HG03103 (cell line): ENCODE results near the gene WFDC10A.
"Not testable (repeated sequence)": the region's sequence is repeated elsewhere in the genome, so short reads cannot be mapped to it uniquely, and the experiment has no call there.

Experiments used
- ATAC-seq: cut with Tn5 transposase; IDR thresholded peaks from one replicate; pipeline ENCODE4 v1.9.1; 2021; ENCODE audit warnings: low read depth; ENCODE audit not compliant: unreplicated experiment

The WFDC10A gene

DNA sequence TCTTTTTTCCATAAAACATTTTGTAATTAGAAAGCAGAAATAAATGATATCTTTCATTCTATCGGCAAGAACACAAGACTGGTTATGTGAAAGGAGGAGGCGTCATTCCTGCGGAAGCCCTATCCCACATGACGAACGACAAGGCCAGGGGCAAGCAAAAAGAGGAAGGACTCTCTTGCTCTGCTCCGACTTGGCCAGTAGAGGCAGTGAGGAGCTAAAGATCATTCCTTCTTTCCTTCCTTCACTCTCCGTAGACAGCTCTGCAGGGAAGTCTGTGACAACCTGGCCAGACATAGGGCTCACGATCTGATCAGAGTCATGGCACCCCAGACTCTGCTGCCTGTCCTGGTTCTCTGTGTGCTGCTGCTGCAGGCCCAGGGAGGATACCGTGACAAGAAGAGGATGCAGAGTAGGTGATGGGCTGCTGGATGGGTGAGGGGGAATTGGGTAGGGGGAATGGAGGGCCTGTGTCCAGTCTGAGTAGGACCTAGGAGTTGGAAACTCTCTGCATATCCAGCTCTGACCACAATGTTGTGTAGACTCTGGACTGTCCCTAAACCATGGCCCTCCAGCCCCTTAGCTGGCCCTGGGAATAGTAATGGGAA, at the start of gene WFDC10A:
TSS of gene WFDC10A (plus strand) at position 244 of the 605 bp plus-strand sequence. CDS start at position 319, 75 bp downstream.
- no peak for ATAC-seq

DNA sequence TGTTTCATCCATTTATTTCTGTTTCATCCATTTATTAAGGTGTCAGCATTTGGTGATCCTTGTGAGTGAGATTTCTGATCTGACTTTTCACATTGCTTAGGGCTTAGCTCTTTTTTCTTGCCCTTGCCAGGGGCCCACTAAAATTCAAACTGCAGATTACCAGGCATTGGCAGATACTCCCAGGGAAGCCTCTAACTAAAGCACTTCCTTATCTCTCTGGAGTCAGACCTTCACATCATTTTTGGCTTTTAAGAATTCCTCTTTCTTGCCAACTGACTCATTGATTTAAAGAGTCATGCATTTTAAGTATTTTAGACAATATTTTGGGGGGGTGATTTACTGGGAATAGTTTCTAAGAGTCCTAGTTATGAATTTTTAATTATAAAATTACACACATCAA, 47.8 kb upstream of the WFDC10A start:
- no peak for ATAC-seq

DNA sequence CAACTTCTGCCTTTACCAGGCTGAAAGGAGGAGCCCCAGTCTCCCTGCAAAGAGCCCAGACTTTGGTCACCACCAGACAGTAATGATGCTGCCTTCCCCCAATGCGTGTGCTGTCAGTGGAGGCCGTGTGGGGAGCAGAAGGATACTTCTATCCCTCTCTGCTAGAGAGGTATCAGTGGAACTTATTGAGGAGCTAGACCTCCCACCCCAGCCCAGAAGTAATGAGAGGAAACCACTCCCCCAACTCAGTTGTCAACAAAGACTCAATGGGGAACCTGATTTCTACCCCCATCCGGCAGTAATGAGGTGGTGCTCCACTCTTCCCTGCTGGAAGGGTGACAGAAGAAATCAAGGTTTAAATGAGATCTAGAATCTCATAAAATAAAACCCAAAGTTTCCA, 46.0 kb upstream of the WFDC10A start:
- no peak for ATAC-seq

DNA sequence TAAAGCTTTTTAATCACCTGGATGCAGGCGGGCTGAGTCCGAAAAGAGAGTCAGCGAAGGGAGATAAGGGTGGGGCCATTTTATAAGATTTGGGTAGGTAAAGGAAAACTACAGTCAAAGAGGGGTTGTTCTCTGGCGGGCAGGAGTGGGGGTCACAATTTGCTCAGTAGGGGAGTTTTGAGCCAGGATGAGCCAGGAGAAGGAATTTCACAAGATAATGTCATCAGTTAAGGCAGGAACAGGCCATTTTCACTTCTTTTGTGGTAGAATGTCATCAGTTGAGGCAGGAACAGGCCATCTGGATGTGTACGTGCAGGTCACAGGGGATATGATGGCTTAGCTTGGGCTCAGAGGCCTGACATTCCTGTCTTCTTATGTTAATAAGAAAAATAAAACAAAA, 45.2 kb upstream of the WFDC10A start:
- not testable (repeated sequence) for ATAC-seq

DNA sequence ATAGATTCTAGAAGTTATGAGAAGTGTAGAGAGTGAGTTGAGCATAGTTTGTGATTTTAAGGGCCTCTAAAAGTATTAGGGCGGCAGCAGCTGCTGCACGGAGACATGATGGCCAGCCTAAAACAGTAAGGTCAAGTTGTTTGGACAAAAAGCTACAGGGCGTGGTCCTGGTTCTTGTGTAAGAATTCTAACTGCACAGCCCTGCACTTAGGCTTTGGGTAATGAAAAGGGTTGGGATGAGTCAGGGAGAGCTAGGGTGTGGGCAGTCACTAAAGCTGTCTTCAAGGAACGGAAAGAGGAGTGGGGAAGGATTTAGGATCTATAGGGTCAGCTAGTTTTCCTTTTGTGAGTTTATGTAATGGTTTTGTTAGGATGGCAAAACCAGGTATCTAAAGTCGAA, 43.6 kb upstream of the WFDC10A start:
- not testable (repeated sequence) for ATAC-seq

DNA sequence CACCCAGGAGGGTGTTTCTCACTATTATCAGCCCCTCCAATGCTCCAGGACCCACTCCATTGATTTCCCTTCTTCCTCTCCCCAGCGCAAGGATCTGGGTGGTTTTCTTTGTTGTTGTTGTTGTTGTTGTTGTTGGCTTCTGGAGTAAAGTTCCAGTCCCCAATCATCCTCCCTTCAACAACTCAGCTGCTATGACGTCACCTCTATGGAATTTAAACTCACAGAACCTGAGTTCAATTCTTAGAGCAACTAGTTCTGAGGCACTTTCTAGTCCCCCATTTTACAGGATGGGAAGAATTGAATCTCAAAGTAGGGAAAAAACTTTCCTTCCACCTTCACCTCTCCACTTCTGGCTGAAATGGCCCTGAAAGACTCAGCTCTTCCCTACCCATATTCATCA, 40.7 kb upstream of the WFDC10A start:
- ATAC-seq, result no peak

DNA sequence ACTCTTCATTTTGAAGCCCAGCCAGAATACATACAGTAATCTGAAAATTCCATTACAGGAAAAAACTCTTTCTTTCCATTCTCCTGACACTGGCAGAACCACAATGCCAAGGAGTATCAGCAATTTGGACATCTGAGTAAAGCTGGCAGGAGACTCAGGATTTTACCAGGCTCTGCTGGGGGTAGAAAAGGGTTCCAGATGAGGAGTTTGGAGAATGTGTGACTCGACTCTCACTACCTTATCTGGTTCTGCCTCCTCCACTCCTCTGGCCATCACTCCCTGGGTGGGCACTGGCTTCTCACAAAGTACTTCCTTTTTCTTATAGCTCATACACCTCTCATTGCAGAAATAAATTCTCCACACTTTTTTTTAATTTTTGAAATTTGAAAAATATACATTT, 39.8 kb upstream of the WFDC10A start:
- ATAC-seq, result no peak

DNA sequence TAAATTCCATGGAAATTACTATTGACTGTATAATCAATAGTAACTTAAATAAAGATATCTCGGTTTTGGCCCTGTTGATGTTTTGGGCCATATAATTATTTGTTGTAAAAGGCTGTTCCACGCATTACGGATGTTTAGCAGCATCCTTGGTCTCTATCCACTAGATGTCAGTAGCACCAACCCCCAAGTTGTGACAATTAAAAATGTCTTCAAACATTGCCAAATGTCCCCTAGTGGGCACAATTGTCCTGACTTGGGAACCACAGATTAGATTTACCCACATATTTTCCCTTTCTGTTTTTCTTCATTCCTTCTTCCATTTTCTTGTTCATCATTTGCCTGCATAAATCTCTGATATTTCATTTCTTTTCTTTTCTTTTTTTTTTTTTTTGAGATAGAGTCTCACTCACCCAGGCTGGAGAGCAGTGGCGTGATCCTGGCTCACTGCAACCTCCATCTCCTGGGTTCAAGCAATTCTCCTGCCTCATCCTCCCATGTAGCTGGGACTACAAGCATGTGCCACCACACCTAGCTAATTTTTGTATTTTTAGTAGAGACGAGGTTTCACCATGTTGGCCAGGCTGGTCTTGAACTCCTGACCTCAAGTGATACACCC, 36.9 kb upstream of the WFDC10A start:
- ATAC-seq, result no peak

DNA sequence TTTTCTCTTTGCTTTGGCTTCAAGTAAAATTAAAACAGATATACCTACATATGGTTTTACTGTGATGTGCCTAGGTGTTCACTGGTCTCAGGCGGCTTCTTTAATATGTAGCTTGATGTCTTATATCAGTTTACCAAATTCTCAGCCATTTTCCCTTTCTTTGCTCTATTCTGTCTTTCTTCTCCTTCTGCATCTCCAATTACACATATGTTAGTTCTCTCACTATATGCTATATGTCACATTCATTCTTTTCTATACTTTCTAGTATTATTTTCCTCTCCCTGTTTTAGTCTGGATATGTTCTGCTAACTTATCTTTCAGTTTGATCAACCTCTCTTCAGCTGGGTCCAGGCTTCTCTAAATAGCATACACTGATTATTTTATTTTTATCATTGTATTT, 36.0 kb upstream of the WFDC10A start:
- no peak for ATAC-seq

DNA sequence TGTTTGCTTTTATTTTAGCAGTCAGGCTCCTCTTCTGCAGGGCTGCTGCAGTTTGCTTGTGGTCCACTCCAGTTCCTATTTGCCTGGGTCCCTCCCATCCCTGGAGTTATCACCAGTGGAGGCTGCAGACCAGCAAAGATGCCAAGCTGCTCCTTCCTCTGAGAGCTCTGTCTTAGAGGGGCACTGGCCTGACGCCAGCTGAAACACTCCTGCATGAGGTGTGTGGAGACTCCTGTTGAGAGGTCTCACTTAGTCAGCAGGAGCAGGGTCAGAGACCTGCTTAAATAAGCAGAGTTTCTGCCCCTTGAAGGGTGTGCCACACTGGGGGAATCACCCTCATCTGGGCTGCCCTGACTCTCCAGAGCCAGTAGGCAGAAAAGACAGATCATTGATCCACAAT, 34.3 kb upstream of the WFDC10A start:
- ATAC-seq, result no peak

DNA sequence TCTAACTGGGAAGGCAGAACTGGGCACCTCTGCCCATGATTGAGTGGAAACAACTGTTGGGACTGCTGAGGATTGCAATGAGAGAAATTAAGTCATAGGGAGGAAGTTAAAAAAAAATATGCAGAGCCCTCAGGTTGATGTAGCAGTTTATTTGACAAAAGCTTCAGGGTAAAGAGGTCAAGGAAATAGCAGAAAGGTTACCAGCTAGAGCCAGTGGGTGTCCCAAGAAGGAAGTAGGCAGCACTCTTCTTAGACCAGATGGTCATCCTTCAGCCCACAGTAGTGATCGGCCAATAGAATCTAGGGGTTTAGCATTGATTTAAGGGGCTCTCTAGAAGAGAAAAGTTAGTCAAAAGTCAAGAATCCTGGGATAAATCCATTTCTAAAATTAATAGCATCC, 21.7 kb upstream of the WFDC10A start:
- ATAC-seq, result no peak

DNA sequence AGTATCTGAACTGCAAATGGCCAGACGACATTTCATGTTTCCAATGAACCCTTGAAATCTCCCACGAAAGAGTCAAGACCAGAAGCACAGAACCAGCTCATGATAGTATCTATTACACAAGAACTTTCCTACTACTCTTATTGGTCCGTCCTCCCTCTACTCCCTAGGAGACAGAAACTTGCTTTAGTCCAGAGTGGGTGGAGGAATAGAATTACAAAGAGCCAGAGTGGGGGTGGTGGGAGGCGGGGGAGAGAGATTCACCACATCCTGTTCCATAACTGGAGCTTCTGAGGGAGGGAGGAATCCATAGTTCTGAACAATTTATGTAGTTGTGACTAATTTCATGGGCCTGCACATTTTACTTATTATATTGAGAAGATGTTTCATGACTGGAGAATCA, 18.5 kb upstream of the WFDC10A start:
- no peak for ATAC-seq

DNA sequence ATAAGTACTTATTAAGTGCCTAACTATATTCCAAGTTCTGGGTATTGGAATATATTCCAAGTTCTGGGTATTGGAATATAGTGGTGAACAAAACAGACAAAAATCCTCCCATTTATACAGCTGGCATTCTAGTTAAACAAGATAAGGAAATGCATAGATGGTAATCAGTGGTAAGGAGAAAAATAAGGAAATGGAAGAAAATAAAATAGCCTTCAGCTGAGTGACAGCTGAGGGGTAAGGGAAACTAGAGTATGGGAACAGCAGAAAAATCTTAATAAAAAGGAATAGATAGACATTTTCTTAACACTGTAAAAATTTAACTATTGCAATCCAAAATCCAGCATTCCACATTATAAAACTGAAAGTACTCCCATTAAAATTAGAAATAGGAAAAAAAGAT, 17.2 kb upstream of the WFDC10A start:
- ATAC-seq, result no peak

DNA sequence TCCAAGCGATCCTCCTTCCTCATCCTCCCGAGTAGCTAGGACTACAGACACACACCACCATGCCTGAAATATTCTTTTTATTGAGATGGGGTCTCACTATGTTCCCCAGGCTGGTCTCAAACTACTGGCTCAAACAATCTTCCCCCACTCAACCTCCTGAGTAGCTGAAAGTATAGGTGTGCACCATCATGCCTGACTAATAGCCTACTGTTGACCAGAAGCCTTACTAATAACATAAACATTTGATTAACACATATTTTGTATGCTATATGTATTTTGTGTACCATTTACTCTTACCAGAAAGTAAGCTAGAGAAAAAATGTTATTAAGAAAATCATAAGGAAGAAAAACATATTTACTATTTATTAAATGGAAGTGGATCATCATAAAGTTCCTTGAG, 11.9 kb upstream of the WFDC10A start:
- ATAC-seq, result no peak

DNA sequence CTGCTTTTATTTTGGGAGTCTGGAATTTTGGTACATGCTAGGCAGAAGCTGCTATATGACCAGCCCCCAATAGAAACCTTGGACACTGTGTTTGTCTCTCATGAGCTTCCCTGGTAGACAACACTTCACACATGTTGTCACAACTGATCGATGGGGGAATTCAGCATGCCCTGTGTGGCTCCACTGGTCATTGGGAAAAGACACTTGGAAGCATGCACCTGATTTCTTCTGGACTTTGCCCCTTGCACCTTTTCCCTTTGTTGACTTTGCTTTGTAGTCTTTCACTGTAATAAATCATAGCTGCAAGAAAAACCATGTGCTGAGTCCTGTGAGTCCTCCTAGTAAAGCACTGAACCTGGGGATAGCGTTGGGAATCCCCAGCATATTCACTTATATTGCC, 7.9 kb upstream of the WFDC10A start:
- no peak for ATAC-seq

DNA sequence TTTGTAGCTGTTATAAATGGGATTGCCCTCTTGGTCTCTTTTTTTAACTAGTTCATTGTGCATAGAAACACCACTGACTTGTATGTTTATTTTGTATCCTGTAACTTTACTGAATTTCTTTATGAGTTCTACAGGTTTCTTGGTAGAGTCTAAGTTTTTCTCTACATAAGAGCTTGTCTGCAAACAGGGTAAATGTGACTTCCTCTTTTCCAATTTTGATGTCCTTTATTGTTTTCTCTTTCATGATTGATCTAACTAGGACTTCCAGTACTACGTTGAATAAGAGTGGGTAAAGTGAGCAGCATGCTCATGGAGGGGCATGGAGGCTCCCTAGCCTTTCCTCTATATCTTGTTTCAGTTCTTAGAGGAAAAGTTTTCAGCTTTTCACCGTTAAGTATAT, 3.0 kb upstream of the WFDC10A start:
- no peak for ATAC-seq

DNA sequence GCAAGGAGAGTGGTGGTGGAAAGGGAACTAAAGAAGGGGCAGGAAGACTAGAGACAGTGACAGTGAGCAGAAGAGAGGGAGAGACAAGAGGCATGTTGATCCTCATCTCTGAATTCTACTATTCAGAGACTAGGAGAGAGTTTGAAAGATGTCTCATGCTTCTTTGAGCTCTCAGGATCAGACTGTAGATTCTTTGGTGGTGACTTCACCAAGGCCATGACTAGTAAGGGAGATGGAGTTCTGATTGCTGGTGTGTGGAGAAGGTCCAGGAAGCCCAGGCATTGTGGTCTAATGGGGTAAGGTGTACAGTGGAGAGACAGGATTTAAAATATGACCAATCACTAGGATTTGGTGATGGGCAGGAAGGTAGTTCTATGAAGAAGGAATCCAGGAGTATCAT, 832 bp downstream of the WFDC10A start:
- no peak for ATAC-seq

DNA sequence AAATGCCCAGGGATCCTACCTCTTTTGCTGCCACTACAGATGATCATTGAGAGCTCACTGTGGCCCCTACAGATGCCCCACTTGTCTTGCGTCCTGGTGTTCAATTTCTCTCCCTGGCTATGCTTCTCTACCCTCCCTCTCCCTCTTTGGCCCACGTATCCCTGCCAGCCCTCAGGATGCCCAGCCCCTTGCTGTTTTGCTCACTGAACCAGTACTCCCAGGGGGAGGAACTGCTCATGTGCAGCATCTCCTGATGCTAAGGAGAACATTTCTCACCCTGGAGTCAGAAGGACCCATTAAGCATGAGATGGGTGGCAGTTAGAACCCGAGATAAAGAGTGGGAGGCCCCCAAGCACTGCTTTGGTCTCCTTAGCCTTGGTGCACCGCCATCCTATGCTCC, 1.6 kb downstream of the WFDC10A start, which contains the start of gene WFDC9:
TSS of gene WFDC9 (minus strand) at position 101 of the 400 bp plus-strand sequence. CDS start 21,103 bp downstream, outside the sequence.
- no peak for ATAC-seq

DNA sequence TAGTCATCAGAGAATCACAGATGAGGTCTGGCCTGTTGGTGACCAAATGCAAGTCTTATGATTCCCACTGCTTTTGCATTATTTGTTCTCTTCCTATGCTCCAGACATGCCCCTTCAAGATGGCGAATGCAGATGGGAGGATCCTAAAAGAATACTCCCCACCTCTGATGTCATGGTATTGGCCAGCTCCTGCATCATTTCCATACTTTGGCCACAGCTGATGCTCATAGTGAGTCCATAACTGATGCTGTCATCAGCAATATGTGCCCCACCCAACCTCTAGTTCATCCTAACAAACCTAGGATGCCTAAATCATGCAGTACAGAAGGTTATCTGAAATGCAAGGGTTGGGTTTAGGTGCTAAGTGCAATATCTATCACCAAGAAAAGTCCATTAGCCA, 7.0 kb downstream of the WFDC10A start:
- ATAC-seq, result no peak

DNA sequence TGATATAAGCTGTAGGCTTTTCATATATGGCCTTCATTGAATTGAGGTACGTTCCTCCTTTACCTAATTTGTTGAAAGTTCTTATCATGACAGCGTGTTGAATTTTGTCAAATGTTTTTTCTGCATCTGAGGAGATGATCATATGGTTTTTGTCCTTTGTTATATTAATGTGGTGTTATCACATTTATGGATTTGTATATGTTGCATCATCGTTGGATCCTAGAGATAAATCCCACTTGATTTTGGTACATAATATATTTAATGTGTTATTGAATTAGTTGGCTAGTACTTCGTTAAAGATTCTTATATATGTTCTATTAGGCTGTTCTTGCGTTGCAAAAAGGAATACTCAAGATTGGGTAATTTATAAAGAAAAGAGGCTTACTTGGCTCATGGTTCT, 10.1 kb downstream of the WFDC10A start:
- no peak for ATAC-seq

DNA sequence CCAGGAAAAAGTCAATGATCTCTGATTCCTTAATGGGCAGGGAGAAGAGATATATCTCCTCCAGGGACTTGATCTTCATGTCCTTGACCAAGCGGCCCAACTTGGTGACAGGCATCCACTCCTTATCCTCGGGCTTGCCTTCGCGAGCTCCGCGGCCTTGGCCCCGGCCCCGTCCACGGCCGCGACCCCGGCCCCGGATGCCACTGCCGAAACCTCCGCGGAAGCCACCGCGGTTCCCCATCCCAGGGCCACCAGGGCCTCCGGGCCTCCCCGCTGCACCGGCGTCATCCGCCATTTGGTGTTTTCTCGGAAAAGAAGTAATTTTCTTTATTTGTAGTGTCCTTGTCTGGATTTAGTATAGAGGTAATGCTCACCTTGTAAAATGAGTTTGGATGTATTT, 11.5 kb downstream of the WFDC10A start:
- not testable (repeated sequence) for ATAC-seq

DNA sequence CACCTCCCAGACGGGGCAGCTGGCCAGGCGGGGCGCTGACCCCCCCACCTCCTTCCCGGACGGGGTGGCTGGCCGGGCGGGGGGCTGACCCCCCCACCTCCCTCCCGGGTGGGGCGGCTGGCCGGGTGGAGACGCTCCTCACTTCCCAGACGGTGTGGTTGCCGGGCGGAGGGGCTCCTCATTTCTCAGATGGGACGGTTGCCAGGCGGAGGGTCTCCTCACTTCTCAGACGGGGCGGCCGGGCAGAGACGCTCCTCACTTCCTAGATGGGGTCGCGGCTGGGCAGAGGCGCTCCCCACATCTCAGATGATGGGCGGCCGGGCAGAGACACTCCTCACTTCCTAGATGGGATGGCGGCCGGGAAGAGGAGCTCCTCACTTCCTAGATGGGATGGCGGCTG, 16.3 kb downstream of the WFDC10A start:
- ATAC-seq, result not testable (repeated sequence)

DNA sequence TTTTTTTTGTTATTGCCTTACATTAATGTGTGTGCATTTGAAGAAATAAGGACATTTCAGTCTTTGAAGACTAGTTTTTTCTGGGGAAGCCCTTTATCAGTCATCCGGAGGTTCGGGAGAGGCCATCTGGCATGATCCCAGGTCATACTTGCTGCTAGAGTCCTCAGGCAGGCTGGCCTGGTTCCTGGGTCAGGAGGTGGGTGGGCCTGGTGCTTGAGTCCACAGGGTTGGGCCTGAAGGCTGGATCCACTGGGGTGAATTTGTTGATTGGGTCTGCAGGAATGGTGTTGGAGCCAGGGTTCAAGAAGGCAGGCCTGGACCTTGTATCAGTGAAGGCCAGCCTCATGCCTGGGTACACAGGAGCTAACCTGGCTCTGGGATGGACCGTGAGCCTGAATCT, 17.3 kb downstream of the WFDC10A start:
- no peak for ATAC-seq
